H1 (cell line): ENCODE measurements around the gene CNOT10. TPM values are rescaled to one million over a fixed set of nuclear protein-coding genes. Genes with fewer than 3 reads are reported as not detected.

ENCODE experiments used
- CEBPB ChIP-seq: IDR thresholded peaks from 2 replicates; pipeline ENCODE4 v1.6.1; 2012; ENCODE audit warnings: low read depth, low read length
- KDM4A ChIP-seq: IDR thresholded peaks from one replicate; pipeline ENCODE4 v1.7.1; 2012; ENCODE audit warnings: low read depth, mild to moderate bottlenecking, moderate library complexity, low read length, inconsistent platforms; ENCODE audit not compliant: severe bottlenecking
- MAFK ChIP-seq: IDR thresholded peaks from 2 replicates; pipeline ENCODE4 v1.6.1; 2012; ENCODE audit warnings: low read depth, mild to moderate bottlenecking, improper control_type of control experiment, low read length
- SRF ChIP-seq: IDR thresholded peaks from 2 replicates; pipeline ENCODE4 v1.6.1; 2011; ENCODE audit warnings: mild to moderate bottlenecking, low read depth, low read length, moderate library complexity
- TEAD4 ChIP-seq: IDR thresholded peaks from 2 replicates; pipeline ENCODE4 v1.6.1; 2012; ENCODE audit warnings: low read depth, low read length, inconsistent platforms, mixed read lengths
- polyA plus RNA-seq, 7 experiments: library from polyadenylated mRNA; depleted of rRNA in 3 of 7; stranded (reverse) in 5 of 7; unstranded in 2 of 7; fragments of >200 nt in 5 of 7; fragments of 200-250 nt in 2 of 7; gene quantifications; 1 replicate in 5 of 7; 2 replicates in 1 of 7; 4 replicates in 1 of 7; pipeline versions ENCODE4 v1.2.1 to v1.2.3, GENCODE V29; 2011 to 2013; ENCODE audit warnings: missing spikeins in 2 of 7, mixed read lengths in 2 of 7
- total RNA-seq: library from RNA; stranded (reverse); fragmentation: NEBNext Ultra II Directional; extraction: Animal tissue kit (Norgen Biotek cat#: 25700); gene quantifications from 2 replicates; pipeline ENCODE4 v1.2.1, GENCODE V29; 2021
- TF ChIP-seq, protein P1 (sequence below): fragments of 300-600 bp; sonication (generic); IDR thresholded peaks from 2 replicates; pipeline ENCODE4 v1.7.1; 2012; ENCODE audit warnings: low read length, moderate library complexity, mild to moderate bottlenecking, inconsistent platforms; ENCODE audit not compliant: insufficient replicate concordance

Gene CNOT10
- total and polyA plus RNA-seq, 2 of the 8 experiments (the other 6 are each of a cell fraction or from before 2014, with no cell fraction given), result 39.9 to 55.9 TPM

DNA sequence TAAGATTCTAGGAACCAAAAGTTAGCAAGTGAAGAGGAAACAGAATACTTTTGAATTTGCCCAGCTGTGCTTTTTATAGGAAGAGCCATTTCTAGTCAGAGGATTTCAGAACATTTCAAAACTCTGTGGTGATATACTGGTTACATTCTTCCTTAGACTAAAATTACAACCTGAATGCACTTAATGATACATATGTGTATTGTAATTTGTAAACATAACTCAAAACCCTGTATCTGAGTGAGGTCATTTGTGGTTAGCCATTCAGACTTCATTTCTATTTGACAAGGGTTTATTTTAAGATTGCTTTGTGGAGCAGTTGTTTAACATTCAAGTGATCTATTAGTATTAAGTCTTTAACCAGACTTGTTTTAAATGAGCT is 73.4 kb downstream of the CNOT10 start (continued):
- TF ChIP-seq, protein P1, sequence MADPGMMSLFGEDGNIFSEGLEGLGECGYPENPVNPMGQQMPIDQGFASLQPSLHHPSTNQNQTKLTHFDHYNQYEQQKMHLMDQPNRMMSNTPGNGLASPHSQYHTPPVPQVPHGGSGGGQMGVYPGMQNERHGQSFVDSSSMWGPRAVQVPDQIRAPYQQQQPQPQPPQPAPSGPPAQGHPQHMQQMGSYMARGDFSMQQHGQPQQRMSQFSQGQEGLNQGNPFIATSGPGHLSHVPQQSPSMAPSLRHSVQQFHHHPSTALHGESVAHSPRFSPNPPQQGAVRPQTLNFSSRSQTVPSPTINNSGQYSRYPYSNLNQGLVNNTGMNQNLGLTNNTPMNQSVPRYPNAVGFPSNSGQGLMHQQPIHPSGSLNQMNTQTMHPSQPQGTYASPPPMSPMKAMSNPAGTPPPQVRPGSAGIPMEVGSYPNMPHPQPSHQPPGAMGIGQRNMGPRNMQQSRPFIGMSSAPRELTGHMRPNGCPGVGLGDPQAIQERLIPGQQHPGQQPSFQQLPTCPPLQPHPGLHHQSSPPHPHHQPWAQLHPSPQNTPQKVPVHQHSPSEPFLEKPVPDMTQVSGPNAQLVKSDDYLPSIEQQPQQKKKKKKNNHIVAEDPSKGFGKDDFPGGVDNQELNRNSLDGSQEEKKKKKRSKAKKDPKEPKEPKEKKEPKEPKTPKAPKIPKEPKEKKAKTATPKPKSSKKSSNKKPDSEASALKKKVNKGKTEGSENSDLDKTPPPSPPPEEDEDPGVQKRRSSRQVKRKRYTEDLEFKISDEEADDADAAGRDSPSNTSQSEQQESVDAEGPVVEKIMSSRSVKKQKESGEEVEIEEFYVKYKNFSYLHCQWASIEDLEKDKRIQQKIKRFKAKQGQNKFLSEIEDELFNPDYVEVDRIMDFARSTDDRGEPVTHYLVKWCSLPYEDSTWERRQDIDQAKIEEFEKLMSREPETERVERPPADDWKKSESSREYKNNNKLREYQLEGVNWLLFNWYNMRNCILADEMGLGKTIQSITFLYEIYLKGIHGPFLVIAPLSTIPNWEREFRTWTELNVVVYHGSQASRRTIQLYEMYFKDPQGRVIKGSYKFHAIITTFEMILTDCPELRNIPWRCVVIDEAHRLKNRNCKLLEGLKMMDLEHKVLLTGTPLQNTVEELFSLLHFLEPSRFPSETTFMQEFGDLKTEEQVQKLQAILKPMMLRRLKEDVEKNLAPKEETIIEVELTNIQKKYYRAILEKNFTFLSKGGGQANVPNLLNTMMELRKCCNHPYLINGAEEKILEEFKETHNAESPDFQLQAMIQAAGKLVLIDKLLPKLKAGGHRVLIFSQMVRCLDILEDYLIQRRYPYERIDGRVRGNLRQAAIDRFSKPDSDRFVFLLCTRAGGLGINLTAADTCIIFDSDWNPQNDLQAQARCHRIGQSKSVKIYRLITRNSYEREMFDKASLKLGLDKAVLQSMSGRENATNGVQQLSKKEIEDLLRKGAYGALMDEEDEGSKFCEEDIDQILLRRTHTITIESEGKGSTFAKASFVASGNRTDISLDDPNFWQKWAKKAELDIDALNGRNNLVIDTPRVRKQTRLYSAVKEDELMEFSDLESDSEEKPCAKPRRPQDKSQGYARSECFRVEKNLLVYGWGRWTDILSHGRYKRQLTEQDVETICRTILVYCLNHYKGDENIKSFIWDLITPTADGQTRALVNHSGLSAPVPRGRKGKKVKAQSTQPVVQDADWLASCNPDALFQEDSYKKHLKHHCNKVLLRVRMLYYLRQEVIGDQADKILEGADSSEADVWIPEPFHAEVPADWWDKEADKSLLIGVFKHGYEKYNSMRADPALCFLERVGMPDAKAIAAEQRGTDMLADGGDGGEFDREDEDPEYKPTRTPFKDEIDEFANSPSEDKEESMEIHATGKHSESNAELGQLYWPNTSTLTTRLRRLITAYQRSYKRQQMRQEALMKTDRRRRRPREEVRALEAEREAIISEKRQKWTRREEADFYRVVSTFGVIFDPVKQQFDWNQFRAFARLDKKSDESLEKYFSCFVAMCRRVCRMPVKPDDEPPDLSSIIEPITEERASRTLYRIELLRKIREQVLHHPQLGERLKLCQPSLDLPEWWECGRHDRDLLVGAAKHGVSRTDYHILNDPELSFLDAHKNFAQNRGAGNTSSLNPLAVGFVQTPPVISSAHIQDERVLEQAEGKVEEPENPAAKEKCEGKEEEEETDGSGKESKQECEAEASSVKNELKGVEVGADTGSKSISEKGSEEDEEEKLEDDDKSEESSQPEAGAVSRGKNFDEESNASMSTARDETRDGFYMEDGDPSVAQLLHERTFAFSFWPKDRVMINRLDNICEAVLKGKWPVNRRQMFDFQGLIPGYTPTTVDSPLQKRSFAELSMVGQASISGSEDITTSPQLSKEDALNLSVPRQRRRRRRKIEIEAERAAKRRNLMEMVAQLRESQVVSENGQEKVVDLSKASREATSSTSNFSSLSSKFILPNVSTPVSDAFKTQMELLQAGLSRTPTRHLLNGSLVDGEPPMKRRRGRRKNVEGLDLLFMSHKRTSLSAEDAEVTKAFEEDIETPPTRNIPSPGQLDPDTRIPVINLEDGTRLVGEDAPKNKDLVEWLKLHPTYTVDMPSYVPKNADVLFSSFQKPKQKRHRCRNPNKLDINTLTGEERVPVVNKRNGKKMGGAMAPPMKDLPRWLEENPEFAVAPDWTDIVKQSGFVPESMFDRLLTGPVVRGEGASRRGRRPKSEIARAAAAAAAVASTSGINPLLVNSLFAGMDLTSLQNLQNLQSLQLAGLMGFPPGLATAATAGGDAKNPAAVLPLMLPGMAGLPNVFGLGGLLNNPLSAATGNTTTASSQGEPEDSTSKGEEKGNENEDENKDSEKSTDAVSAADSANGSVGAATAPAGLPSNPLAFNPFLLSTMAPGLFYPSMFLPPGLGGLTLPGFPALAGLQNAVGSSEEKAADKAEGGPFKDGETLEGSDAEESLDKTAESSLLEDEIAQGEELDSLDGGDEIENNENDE, result no peak
- TF ChIP-seq SRF, result no peak
- TF ChIP-seq KDM4A, result no peak
- TF ChIP-seq TEAD4, result no peak
- no peak for TF ChIP-seq MAFK
- no peak for TF ChIP-seq CEBPB
